Transverse colon (tissue), 4 donors: Measurements from ENCODE around the gene FEN1.

Experiments used
- EP300 ChIP-seq: sonication (generic); formaldehyde crosslinking; IDR thresholded peaks from one replicate; pipeline ENCODE4 v1.6.1; 2017; ENCODE audit warnings: antibody characterized with exemption, low read depth
- POLR2AphosphoS5 ChIP-seq, 3 donors: sonication (generic); formaldehyde crosslinking; IDR thresholded peaks; one replicate each; pipeline ENCODE4 v1.6.1; 2016; ENCODE audit warnings: antibody characterized with exemption in 3 of 3
- TF ChIP-seq, protein P1 (sequence below), 5 experiments: fragments of 200-600 bp in 3 of 5; fragments of 450-650 bp in 2 of 5; sonication (generic) in 3 of 5; IDR thresholded peaks; 1 replicate in 2 of 5; 2 replicates in 3 of 5; pipeline ENCODE4 v1.5.1; 2016 to 2017; ENCODE audit warnings: antibody characterized with exemption in 5 of 5, inconsistent platforms in 3 of 5, mild to moderate bottlenecking in 2 of 5, moderate library complexity in 1 of 5

GRCh38 chr11:61834278-61835048 is 41.8 kb downstream of the FEN1 start:
- TF ChIP-seq, protein P1, sequence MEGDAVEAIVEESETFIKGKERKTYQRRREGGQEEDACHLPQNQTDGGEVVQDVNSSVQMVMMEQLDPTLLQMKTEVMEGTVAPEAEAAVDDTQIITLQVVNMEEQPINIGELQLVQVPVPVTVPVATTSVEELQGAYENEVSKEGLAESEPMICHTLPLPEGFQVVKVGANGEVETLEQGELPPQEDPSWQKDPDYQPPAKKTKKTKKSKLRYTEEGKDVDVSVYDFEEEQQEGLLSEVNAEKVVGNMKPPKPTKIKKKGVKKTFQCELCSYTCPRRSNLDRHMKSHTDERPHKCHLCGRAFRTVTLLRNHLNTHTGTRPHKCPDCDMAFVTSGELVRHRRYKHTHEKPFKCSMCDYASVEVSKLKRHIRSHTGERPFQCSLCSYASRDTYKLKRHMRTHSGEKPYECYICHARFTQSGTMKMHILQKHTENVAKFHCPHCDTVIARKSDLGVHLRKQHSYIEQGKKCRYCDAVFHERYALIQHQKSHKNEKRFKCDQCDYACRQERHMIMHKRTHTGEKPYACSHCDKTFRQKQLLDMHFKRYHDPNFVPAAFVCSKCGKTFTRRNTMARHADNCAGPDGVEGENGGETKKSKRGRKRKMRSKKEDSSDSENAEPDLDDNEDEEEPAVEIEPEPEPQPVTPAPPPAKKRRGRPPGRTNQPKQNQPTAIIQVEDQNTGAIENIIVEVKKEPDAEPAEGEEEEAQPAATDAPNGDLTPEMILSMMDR (IDR thresholded peaks at IDR 0.05), result no peak
- TF ChIP-seq POLR2AphosphoS5 (IDR thresholded peaks at IDR 0.05) (no peak), EP300 (no peak)
